Hippocampal formation (tissue), 2 donors: ENCODE measurements around the gene BGLAP.

Experiments used
- DNase-seq, 2 donors: peaks; one replicate each; lab custom pipeline; 2025; lab: John Stamatoyannopoulos, UW

The BGLAP gene

GRCh38 chr1:156257711-156258110, 15.7 kb downstream of the BGLAP start:
- DNase-seq, result no peak

GRCh38 chr1:156258859-156259258, 16.9 kb downstream of the BGLAP start:
- no peak for DNase-seq

GRCh38 chr1:156259805-156260204, 17.8 kb downstream of the BGLAP start:
- DNase-seq, result peak; percentile 33 to 38

- peak in 1 of 2 donors; percentile 29 for DNase-seq
These were observed 18.9 kb downstream of the BGLAP start for GRCh38 chr1:156260896-156261295.

- no peak for DNase-seq
These were observed 20.7 kb downstream of the BGLAP start for GRCh38 chr1:156262461-156263287.

- DNase-seq, result no peak
These were observed 21.3 kb downstream of the BGLAP start for GRCh38 chr1:156263288-156263655.

- DNase-seq, result no peak
These were observed 24.1 kb downstream of the BGLAP start for GRCh38 chr1:156266051-156266450.

- no peak for DNase-seq
These were observed 26.4 kb downstream of the BGLAP start for GRCh38 chr1:156268336-156268735.

GRCh38 chr1:156270314-156270713, 28.3 kb downstream of the BGLAP start:
- DNase-seq, result no peak

- no peak for DNase-seq
These were observed 34.5 kb downstream of the BGLAP start for GRCh38 chr1:156276532-156276931.

- DNase-seq, result no peak
These were observed 35.0 kb downstream of the BGLAP start for GRCh38 chr1:156276966-156277381.

- no peak for DNase-seq
These were observed 37.9 kb downstream of the BGLAP start for GRCh38 chr1:156279837-156280236.

GRCh38 chr1:156281281-156281680, 39.3 kb downstream of the BGLAP start:
- no peak for DNase-seq

GRCh38 chr1:156281693-156282478, 39.9 kb downstream of the BGLAP start:
- DNase-seq, result no peak

- peak; percentile 90 to 97 for DNase-seq
These were observed 40.7 kb downstream of the BGLAP start, which contains the start of gene SMG5 for GRCh38 chr1:156282479-156283222. Gene SMG5 (minus strand): TSS chr1:156282825. CDS start chr1:156282680, 145 bp downstream.

GRCh38 chr1:156283521-156283920, 41.5 kb downstream of the BGLAP start:
- DNase-seq, result no peak

- no peak for DNase-seq
These were observed 42.1 kb downstream of the BGLAP start, which contains the start of gene TMEM79 for GRCh38 chr1:156284112-156284511. Gene TMEM79 (plus strand): TSS chr1:156284325. CDS start chr1:156285227, 902 bp downstream.

- DNase-seq, result no peak
These were observed 42.8 kb downstream of the BGLAP start for GRCh38 chr1:156284757-156285156.

- DNase-seq, result no peak
These were observed 43.5 kb downstream of the BGLAP start for GRCh38 chr1:156285437-156285836.

- no peak for DNase-seq
These were observed 44.1 kb downstream of the BGLAP start for GRCh38 chr1:156286061-156286460.

GRCh38 chr1:156289857-156290256, 47.9 kb downstream of the BGLAP start:
- no peak for DNase-seq
